ENCODE results near the gene ADARB1. TPM values are rescaled to one million over a fixed set of nuclear protein-coding genes. Genes with fewer than 3 reads are reported as not detected.

ADARB1 gene
- total and polyA plus RNA-seq, 2 of the 4 experiments (the other 2 are of a cell fraction): 39.8 to 47.3 TPM

DNA sequence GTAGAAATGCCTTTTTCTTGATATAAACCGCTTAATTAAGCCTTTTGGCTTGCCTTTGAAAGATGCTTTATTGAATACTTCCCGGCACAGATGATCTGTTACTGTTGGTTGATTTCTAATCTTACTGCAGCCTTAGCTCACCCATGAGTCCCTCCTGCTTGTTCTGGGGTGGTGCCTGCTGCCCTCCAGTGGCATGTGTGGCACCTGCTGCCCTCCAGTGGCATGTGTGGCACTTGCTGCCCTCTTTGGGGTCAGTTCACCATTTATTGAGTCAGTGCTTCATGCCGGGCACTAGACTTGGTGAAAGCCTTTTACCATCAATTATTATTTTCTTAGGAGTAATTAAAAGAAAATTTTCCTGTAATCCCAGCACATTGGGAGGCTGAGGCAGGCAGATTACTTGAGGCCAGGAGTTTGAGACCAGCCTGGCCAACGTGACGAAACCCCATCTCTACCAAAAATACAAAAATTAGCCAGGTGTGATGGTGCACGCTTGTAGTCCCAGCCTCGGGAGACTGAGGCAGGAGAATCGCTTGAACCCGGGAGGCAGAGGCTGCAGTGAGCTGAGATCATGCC, 54.3 kb downstream of the ADARB1 start:
- CTCF ChIA-PET: interaction anchor here (0.6 to 4.0 kb wide), 12 partner anchors 9 to 189 kb away, joined by 3 to 27 read pairs (median 5); partner anchors contain the start of genes POFUT2 and SLX9
- H3K4me1 ChIP-seq (ENCODE audit: control insufficient read depth, insufficient read depth, low read length): peaks cover 24% of the 10 kb centered on the region
- no peak overlapping the region for H3K23ac ChIP-seq (ENCODE audit: low read depth, low read length)
- no peak overlapping the region for H2BK15ac ChIP-seq (ENCODE audit: low read depth, low read length)
- no peak overlapping the region for H2BK20ac ChIP-seq (ENCODE audit: low read depth, low read length)
- no peak overlapping the region for H3K27ac ChIP-seq (ENCODE audit: insufficient read depth, low read length)
- 0 out of 2 replicates have a peak, but pooled peaks cover 13% of the 10 kb centered on the region for H3K9me1 ChIP-seq (ENCODE audit: insufficient read depth, low read length)
- H2AK9ac ChIP-seq (replicated peaks; ENCODE audit: low read depth, low read length, poor library complexity): no peak overlapping the region
- H4K5ac ChIP-seq (ENCODE audit: low read depth, low read length): no peak overlapping the region
- H4K20me1 ChIP-seq (ENCODE audit: insufficient read depth, low read length): peaks cover 98% of the 10 kb centered on the region
- H2AK5ac ChIP-seq (ENCODE audit: low read depth, low read length): no peak overlapping the region
- H2AFZ ChIP-seq (replicated peaks; ENCODE audit: low read length, poor library complexity): no peak overlapping the region
- intact Hi-C loops (cut with micrococcal nuclease): loop anchor here (2.0 kb wide), 2 partner anchors 52 to 180 kb away; no protein-coding TSS in a partner anchor
- ATAC-seq (ENCODE audit: low read depth) (peak; percentile 74), DNase-seq (peak; percentile 76)
- POLR2A ChIA-PET (ENCODE audit: unreplicated experiment): no interaction called here
- WGBS, 2 experiments (ENCODE audit: extremely low coverage in 2 of 2, insufficient read length in 1 of 2): no CpG with 5 or more reads among the region's 9 CpGs
- H3K27me3 ChIP-seq (ENCODE audit: control insufficient read depth, insufficient read depth, low read length): no peaks in the 10 kb centered on the region
- no peak overlapping the region for H4K91ac ChIP-seq (ENCODE audit: insufficient read depth, low read depth, low read length)
- dilution Hi-C loops (cut with HindIII; ENCODE audit: low sequenced_read_pairs, unreplicated experiment): no loop called here
- H3K79me1 ChIP-seq (ENCODE audit: low read depth in 1 of 2, low read length in 2 of 2): peaks cover 36 to 80% of the 10 kb centered on the region in 2 experiments
- peaks cover 55% of the 10 kb centered on the region for H3K36me3 ChIP-seq (ENCODE audit: control insufficient read depth, insufficient read depth, low read length)
- H2BK5ac ChIP-seq (ENCODE audit: low read depth, low read length, poor library complexity, severe bottlenecking): no peak overlapping the region
- no peak overlapping the region for H3K9ac ChIP-seq (ENCODE audit: low read depth, low read length)
- H2BK120ac ChIP-seq (ENCODE audit: low read depth, low read length): no peak overlapping the region; the same call in 1 of the 2 replicates
- H3K18ac ChIP-seq (ENCODE audit: low read depth, low read length): no peak overlapping the region
- H3K4ac ChIP-seq (ENCODE audit: low read depth, low read length): no peak overlapping the region
- H4K8ac ChIP-seq (ENCODE audit: low read depth in 2 of 2, low read length in 2 of 2): no peak overlapping the region
- H3K4me2 ChIP-seq (ENCODE audit: low read depth, low read length): no peak overlapping the region
- in situ Hi-C loops (cut with MboI; ENCODE audit: low sequenced_read_pairs): loop anchor here (5.0 kb wide), 1 partner anchor 181 kb away; no protein-coding TSS in a partner anchor
- H3K56ac ChIP-seq (ENCODE audit: extremely low read depth, insufficient read depth, low read length): no peak overlapping the region
- H3K4me3 ChIP-seq (ENCODE audit: insufficient read depth, low read depth, low read length): no peak overlapping the region
- TF ChIP-seq POLR2A (IDR thresholded peaks at IDR 0.05; ENCODE audit: low read depth, low read length) (no peak), RCOR1 (IDR thresholded peaks at IDR 0.05; ENCODE audit: insufficient replicate concordance, low read length) (no peak), RAD21 (IDR thresholded peaks at IDR 0.05; ENCODE audit: low read length) (peak; percentile 88), MAZ (IDR thresholded peaks at IDR 0.05; ENCODE audit: borderline replicate concordance, low read depth, low read length) (peak; percentile 11; the same call in 1 of the 2 replicates), FOS (IDR thresholded peaks at IDR 0.05; ENCODE audit: low read depth, low read length) (no peak), SMC3 (IDR thresholded peaks at IDR 0.05; ENCODE audit: low read depth, low read length) (peak; percentile 79), MAFK (IDR thresholded peaks at IDR 0.05; ENCODE audit: low read depth, low read length) (no peak), CEBPB (IDR thresholded peaks at IDR 0.05; ENCODE audit: low read depth, low read length) (no peak), BHLHE40 (IDR thresholded peaks at IDR 0.05; ENCODE audit: low read depth, low read length) (no peak), NFE2L2 (IDR thresholded peaks at IDR 0.05; ENCODE audit: low read depth, low read length) (no peak), CHD1 (IDR thresholded peaks at IDR 0.05; ENCODE audit: low read depth, low read length) (no peak), RFX5 (IDR thresholded peaks at IDR 0.05; ENCODE audit: low read depth, low read length) (no peak), USF2 (IDR thresholded peaks at IDR 0.05; ENCODE audit: low read depth, low read length) (no peak), MXI1 (IDR thresholded peaks at IDR 0.05; ENCODE audit: borderline replicate concordance, low read depth, low read length) (no peak)
- TF ChIP-seq, protein P1, sequence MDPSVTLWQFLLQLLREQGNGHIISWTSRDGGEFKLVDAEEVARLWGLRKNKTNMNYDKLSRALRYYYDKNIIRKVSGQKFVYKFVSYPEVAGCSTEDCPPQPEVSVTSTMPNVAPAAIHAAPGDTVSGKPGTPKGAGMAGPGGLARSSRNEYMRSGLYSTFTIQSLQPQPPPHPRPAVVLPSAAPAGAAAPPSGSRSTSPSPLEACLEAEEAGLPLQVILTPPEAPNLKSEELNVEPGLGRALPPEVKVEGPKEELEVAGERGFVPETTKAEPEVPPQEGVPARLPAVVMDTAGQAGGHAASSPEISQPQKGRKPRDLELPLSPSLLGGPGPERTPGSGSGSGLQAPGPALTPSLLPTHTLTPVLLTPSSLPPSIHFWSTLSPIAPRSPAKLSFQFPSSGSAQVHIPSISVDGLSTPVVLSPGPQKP (IDR thresholded peaks at IDR 0.05; ENCODE audit: borderline replicate concordance, low read depth, low read length): no peak
- TF ChIP-seq, protein P2, sequence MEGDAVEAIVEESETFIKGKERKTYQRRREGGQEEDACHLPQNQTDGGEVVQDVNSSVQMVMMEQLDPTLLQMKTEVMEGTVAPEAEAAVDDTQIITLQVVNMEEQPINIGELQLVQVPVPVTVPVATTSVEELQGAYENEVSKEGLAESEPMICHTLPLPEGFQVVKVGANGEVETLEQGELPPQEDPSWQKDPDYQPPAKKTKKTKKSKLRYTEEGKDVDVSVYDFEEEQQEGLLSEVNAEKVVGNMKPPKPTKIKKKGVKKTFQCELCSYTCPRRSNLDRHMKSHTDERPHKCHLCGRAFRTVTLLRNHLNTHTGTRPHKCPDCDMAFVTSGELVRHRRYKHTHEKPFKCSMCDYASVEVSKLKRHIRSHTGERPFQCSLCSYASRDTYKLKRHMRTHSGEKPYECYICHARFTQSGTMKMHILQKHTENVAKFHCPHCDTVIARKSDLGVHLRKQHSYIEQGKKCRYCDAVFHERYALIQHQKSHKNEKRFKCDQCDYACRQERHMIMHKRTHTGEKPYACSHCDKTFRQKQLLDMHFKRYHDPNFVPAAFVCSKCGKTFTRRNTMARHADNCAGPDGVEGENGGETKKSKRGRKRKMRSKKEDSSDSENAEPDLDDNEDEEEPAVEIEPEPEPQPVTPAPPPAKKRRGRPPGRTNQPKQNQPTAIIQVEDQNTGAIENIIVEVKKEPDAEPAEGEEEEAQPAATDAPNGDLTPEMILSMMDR (conservative IDR thresholded peaks at IDR 0.05; ENCODE audit: low read depth, low read length): peak; percentile 89
- H3K9me3 ChIP-seq (ENCODE audit: control insufficient read depth, insufficient read depth, low read length): no peaks in the 10 kb centered on the region
- no peak overlapping the region for H3K14ac ChIP-seq (replicated peaks; ENCODE audit: low read depth, low read length)
- no TSS peak for BruUV-seq (replicated peaks)

Data from IMR-90 (cell line).